Testis (tissue), 2 donors: Measurements from ENCODE around the gene GALNT9.

Experiments used
- CTCF ChIP-seq, 3 experiments: fragments of 450-650 bp in 2 of 3; fragments of 200-600 bp in 1 of 3; sonication (generic) in 1 of 3; IDR thresholded peaks; one replicate each; pipeline ENCODE4 v1.5.1; 2016 to 2019; ENCODE audit warnings: antibody characterized with exemption in 3 of 3, mild to moderate bottlenecking in 2 of 3, moderate library complexity in 1 of 3
- POLR2A ChIP-seq: fragments of 450-650 bp; IDR thresholded peaks from one replicate; pipeline ENCODE4 v1.6.1; 2017; ENCODE audit warnings: antibody characterized with exemption, mild to moderate bottlenecking, moderate library complexity

- no peak for TF ChIP-seq CTCF (IDR thresholded peaks at IDR 0.05)
- no peak for TF ChIP-seq POLR2A
These were observed 54.3 kb downstream of the GALNT9 start for GRCh38 chr12:132275110-132275531.
